ENCODE data around the gene CHRM1. TPM values are rescaled to one million over a fixed set of nuclear protein-coding genes. Genes with fewer than 3 reads are reported as not detected.

CHRM1 gene
- polyA plus RNA-seq, 2 of the 4 experiments (the other 2 are of a cell fraction), result not detected

- Histone ChIP-seq H3K4me2 (no peak overlapping the region), H3K27ac (no peak overlapping the region), H3K9me3 (no peaks in the 10 kb centered on the region), H3K4me3 (no peak overlapping the region), H3K4me1 (0 out of 3 replicates have a peak, but pooled peaks cover 3% of the 10 kb centered on the region)
- no peak for TF ChIP-seq RNF2 (IDR thresholded peaks at IDR 0.05; ENCODE audit: borderline replicate concordance, low read depth)
- no peak for TF ChIP-seq EP300 (IDR thresholded peaks at IDR 0.05)
- no peak for TF ChIP-seq ZFP36 (IDR thresholded peaks at IDR 0.05; ENCODE audit: borderline replicate concordance, partially characterized antibody)
- TF ChIP-seq CHD4 (IDR thresholded peaks at IDR 0.05; ENCODE audit: borderline replicate concordance), result no peak
- TF ChIP-seq, protein P1, sequence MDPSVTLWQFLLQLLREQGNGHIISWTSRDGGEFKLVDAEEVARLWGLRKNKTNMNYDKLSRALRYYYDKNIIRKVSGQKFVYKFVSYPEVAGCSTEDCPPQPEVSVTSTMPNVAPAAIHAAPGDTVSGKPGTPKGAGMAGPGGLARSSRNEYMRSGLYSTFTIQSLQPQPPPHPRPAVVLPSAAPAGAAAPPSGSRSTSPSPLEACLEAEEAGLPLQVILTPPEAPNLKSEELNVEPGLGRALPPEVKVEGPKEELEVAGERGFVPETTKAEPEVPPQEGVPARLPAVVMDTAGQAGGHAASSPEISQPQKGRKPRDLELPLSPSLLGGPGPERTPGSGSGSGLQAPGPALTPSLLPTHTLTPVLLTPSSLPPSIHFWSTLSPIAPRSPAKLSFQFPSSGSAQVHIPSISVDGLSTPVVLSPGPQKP (IDR thresholded peaks at IDR 0.05; ENCODE audit: low read depth, low read length), result no peak
- TF ChIP-seq, protein P2, sequence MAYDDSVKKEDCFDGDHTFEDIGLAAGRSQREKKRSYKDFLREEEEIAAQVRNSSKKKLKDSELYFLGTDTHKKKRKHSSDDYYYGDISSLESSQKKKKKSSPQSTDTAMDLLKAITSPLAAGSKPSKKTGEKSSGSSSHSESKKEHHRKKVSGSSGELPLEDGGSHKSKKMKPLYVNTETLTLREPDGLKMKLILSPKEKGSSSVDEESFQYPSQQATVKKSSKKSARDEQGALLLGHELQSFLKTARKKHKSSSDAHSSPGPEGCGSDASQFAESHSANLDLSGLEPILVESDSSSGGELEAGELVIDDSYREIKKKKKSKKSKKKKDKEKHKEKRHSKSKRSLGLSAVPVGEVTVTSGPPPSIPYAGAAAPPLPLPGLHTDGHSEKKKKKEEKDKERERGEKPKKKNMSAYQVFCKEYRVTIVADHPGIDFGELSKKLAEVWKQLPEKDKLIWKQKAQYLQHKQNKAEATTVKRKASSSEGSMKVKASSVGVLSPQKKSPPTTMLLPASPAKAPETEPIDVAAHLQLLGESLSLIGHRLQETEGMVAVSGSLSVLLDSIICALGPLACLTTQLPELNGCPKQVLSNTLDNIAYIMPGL (CRISPR knock-in tag; IDR thresholded peaks at IDR 0.05; ENCODE audit: borderline replicate concordance), result no peak
- no peak for TF ChIP-seq NR3C1 (IDR thresholded peaks at IDR 0.05)
- no peak for TF ChIP-seq BHLHE40 (IDR thresholded peaks at IDR 0.05; ENCODE audit: low read depth, low read length)
- no peak for TF ChIP-seq HOXB5 (CRISPR knock-in tag; IDR thresholded peaks at IDR 0.05)
- no peak for TF ChIP-seq ZNF302 (CRISPR knock-in tag; IDR thresholded peaks at IDR 0.05)
- no peak for TF ChIP-seq E2F6 (IDR thresholded peaks at IDR 0.05; ENCODE audit: borderline replicate concordance, low read depth)
- TF ChIP-seq PHF8 (IDR thresholded peaks at IDR 0.05; ENCODE audit: borderline replicate concordance, low read depth), result no peak
- TF ChIP-seq MAX (IDR thresholded peaks at IDR 0.05), result no peak
- TF ChIP-seq JUN (IDR thresholded peaks at IDR 0.05), result no peak
- TF ChIP-seq, protein P3, sequence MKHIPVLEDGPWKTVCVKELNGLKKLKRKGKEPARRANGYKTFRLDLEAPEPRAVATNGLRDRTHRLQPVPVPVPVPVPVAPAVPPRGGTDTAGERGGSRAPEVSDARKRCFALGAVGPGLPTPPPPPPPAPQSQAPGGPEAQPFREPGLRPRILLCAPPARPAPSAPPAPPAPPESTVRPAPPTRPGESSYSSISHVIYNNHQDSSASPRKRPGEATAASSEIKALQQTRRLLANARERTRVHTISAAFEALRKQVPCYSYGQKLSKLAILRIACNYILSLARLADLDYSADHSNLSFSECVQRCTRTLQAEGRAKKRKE (CRISPR knock-in tag; IDR thresholded peaks at IDR 0.05; ENCODE audit: low read depth), result no peak
- TF ChIP-seq NFE2L2 (conservative IDR thresholded peaks at IDR 0.05; ENCODE audit: low read length), result no peak
- 7% methylated on average over 1 of the region's 1 CpG for WGBS (ENCODE audit: missing lambda C conversion rate)
- no peak for FAIRE-seq
- DNase-seq (ENCODE audit: low read depth in 1 of 2, low spot score in 1 of 2), result no peak
- ChIA-PET POLR2A (no interaction called here), CTCF (interaction anchor here (0.6 to 21.0 kb wide), 9 partner anchors 10 to 310 kb away, joined by 3 to 461 read pairs (median 4); partner anchors contain the start of gene CHRM1)
- no peak for ATAC-seq
These were observed 18.2 kb downstream of the CHRM1 start for GRCh38 chr11:62902932-62903331.

- Histone ChIP-seq H3K4me1 (no peaks in the 10 kb centered on the region), H3K9me3 (no peaks in the 10 kb centered on the region), H3K27ac (no peak overlapping the region), H3K4me2 (no peak overlapping the region), H3K4me3 (no peak overlapping the region)
- ChIA-PET POLR2A (no interaction called here), CTCF (interaction anchor here (1.0 to 7.8 kb wide), 4 partner anchors 8 to 315 kb away, joined by 3 to 59 read pairs (median 7); no protein-coding TSS in a partner anchor)
- ATAC-seq (no peak), FAIRE-seq (no peak), DNase-seq (ENCODE audit: low read depth in 1 of 2, low spot score in 1 of 2) (no peak)
- TF ChIP-seq HOXB5 (CRISPR knock-in tag; IDR thresholded peaks at IDR 0.05) (no peak), KDM5A (IDR thresholded peaks at IDR 0.05) (no peak), RFX5 (IDR thresholded peaks at IDR 0.05) (no peak), USF2 (IDR thresholded peaks at IDR 0.05) (no peak), NFE2L2 (conservative IDR thresholded peaks at IDR 0.05; ENCODE audit: low read length) (no peak), POLR2AphosphoS2 (conservative IDR thresholded peaks at IDR 0.05; ENCODE audit: low read length) (no peak), EHMT2 (IDR thresholded peaks at IDR 0.05; ENCODE audit: low read depth) (no peak), EP300 (IDR thresholded peaks at IDR 0.05) (no peak)
- TF ChIP-seq, protein P1 (IDR thresholded peaks at IDR 0.05; ENCODE audit: low read depth, low read length), result no peak
These were observed 23.1 kb downstream of the CHRM1 start for GRCh38 chr11:62898027-62898426.
